A673 (cell line): ENCODE results near the gene PAPPA. TPM values are rescaled to one million over a fixed set of nuclear protein-coding genes. Genes with fewer than 3 reads are reported as not detected.

Experiments used
- BruUV-seq: library from RNA; stranded (reverse); fragments of 400-500 nt; replicated peaks from 2 replicates; lab custom pipeline; 2021; lab: Mats Ljungman, UMichigan
- CTCF ChIA-PET: fragments of 300-600 bp; sonication (Branson Sonifier 250); formaldehyde crosslinking; loops from one replicate; lab custom pipeline; 2022; ENCODE audit warnings: antibody characterized with exemption; lab: Charles Lee
- POLR2A ChIA-PET: fragments of 300-600 bp; sonication (Branson Sonifier 250); formaldehyde crosslinking; loops from one replicate; lab custom pipeline; 2022; ENCODE audit warnings: antibody characterized with exemption; ENCODE audit not compliant: low non-redundant PET; lab: Charles Lee
- DNase-seq: peaks from one replicate; pipeline ENCODE4 v3.0.0-alpha.2; 2015; ENCODE audit warnings: low spot score
- H3K27ac ChIP-seq: fragments of 200-600 bp; sonication (generic); 2 replicates; pipeline ENCODE4 v1.5.1; 2016; ENCODE audit warnings: mixed run types, low read depth, mild to moderate bottlenecking, mixed read lengths, antibody characterized with exemption, low read length; ENCODE audit not compliant: poor library complexity, severe bottlenecking
- H3K27me3 ChIP-seq: fragments of 200-600 bp; sonication (generic); replicated peaks from 2 replicates; pipeline ENCODE4 v1.6.1; 2017; ENCODE audit warnings: mixed run types, low read depth, mild to moderate bottlenecking, mixed read lengths, antibody characterized with exemption, low read length; ENCODE audit not compliant: insufficient read depth, poor library complexity
- H3K36me3 ChIP-seq: fragments of 200-600 bp; sonication (generic); 2 replicates; pipeline ENCODE4 v1.6.1; 2016; ENCODE audit warnings: mixed run types, mild to moderate bottlenecking, mixed read lengths, antibody characterized with exemption, low read length; ENCODE audit not compliant: insufficient read depth, poor library complexity, severe bottlenecking
- H3K4me1 ChIP-seq: fragments of 200-600 bp; sonication (generic); 2 replicates; pipeline ENCODE4 v1.6.1; 2017; ENCODE audit warnings: mixed run types, mild to moderate bottlenecking, mixed read lengths, antibody characterized with exemption, low read length; ENCODE audit not compliant: insufficient read depth, poor library complexity, severe bottlenecking
- H3K4me3 ChIP-seq: fragments of 200-600 bp; sonication (generic); 2 replicates; pipeline ENCODE4 v1.5.1; 2016; ENCODE audit warnings: low read depth, mixed run types, mild to moderate bottlenecking, mixed read lengths, low read length; ENCODE audit not compliant: poor library complexity, severe bottlenecking
- H3K9me3 ChIP-seq: fragments of 200-600 bp; sonication (generic); 2 replicates; pipeline ENCODE4 v1.6.1; 2016; ENCODE audit warnings: mixed run types, low read depth, mild to moderate bottlenecking, mixed read lengths, antibody characterized with exemption, low read length; ENCODE audit not compliant: poor library complexity, severe bottlenecking
- EZH2 ChIP-seq: fragments of 200-600 bp; sonication (generic); IDR thresholded peaks from 2 replicates; pipeline ENCODE4 v1.6.1; 2017; ENCODE audit warnings: borderline replicate concordance, low read depth, mild to moderate bottlenecking, mixed read lengths, antibody characterized with exemption, low read length; ENCODE audit not compliant: poor library complexity, severe bottlenecking
- intact Hi-C: fragments of 100-400 bp; cut with micrococcal nuclease; formaldehyde crosslinking; loops from one replicate; pipeline ENCODE4 v1.10.0; 2022; ENCODE audit not compliant: unreplicated experiment
- total RNA-seq: library from RNA; stranded (reverse); gene quantifications from 2 replicates; pipeline ENCODE4 v1.2.3, GENCODE V29; 2021
- TF ChIP-seq, protein P1 (sequence below): fragments of 300-800, 200-600 bp; sonication (generic); conservative IDR thresholded peaks from 2 replicates; pipeline ENCODE4 v1.5.1; 2017; ENCODE audit warnings: low read depth, mild to moderate bottlenecking, antibody characterized with exemption, low read length, moderate library complexity, mixed read lengths

The PAPPA gene
- total RNA-seq, 1 experiment from 2014 or later, result 47.4 TPM

DNA sequence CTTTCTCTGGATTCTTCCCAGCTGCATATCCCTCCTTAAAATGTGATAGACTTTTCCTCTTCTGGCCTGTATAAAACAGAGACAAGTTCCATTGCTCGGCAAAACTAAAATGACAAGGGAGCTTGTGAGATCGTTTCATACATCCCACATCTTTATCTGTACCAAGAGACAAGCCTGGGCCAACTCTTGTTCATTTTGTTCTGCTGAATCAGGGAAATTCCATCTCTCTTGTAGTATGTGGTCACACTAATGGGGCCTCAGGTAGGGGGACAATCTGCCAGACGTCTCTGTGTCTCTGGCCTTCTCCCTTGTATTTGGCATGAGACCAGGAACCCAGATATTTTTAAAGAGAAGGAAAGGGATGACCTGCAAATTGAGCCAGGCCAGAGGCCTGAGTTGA lies 18.6 kb upstream of the PAPPA start:
- POLR2A ChIA-PET, result no interaction called here
- Histone ChIP-seq H3K4me1 (no peaks in the 10 kb centered on the region), H3K36me3 (no peaks in the 10 kb centered on the region), H3K27ac (no peak overlapping the region), H3K4me3 (no peak overlapping the region), H3K9me3 (peaks cover 16% of the 10 kb centered on the region), H3K27me3 (no peaks in the 10 kb centered on the region)
- intact Hi-C loops, result no loop called here
- TF ChIP-seq, protein P1, sequence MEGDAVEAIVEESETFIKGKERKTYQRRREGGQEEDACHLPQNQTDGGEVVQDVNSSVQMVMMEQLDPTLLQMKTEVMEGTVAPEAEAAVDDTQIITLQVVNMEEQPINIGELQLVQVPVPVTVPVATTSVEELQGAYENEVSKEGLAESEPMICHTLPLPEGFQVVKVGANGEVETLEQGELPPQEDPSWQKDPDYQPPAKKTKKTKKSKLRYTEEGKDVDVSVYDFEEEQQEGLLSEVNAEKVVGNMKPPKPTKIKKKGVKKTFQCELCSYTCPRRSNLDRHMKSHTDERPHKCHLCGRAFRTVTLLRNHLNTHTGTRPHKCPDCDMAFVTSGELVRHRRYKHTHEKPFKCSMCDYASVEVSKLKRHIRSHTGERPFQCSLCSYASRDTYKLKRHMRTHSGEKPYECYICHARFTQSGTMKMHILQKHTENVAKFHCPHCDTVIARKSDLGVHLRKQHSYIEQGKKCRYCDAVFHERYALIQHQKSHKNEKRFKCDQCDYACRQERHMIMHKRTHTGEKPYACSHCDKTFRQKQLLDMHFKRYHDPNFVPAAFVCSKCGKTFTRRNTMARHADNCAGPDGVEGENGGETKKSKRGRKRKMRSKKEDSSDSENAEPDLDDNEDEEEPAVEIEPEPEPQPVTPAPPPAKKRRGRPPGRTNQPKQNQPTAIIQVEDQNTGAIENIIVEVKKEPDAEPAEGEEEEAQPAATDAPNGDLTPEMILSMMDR, result no peak
- no peak for TF ChIP-seq EZH2
- BruUV-seq, result no TSS peak
- DNase-seq, result no peak
- CTCF ChIA-PET, result no interaction called here

DNA sequence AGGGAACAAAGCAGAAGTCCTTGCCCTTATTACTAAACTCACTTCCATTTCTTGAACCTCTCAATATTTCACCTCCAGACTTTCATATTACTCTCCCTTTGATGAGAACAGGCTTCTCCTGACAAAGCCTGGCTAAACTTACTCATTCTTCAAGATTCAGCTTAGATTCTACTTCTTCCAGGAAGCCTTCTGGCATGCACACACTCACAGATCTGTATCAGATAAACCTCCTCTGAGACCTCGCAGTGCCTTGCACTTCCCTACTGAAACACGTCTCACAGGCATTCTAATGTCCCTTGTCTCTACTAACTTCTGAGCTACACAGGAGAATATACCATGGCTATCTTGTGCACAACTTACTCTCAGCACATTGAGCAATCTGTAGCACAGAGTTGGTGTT lies 16.6 kb upstream of the PAPPA start:
- no TSS peak for BruUV-seq
- no peaks in the 10 kb centered on the region for H3K36me3 ChIP-seq
- no peak overlapping the region for H3K4me3 ChIP-seq
- TF ChIP-seq, protein P1, result no peak
- no peak for TF ChIP-seq EZH2
- ChIA-PET POLR2A (no interaction called here), CTCF (no interaction called here)
- no peak for DNase-seq
- H3K9me3 ChIP-seq, result no peaks in the 10 kb centered on the region
- H3K4me1 ChIP-seq, result no peaks in the 10 kb centered on the region
- no peak overlapping the region for H3K27ac ChIP-seq
- intact Hi-C loops, result no loop called here
- H3K27me3 ChIP-seq, result no peaks in the 10 kb centered on the region

DNA sequence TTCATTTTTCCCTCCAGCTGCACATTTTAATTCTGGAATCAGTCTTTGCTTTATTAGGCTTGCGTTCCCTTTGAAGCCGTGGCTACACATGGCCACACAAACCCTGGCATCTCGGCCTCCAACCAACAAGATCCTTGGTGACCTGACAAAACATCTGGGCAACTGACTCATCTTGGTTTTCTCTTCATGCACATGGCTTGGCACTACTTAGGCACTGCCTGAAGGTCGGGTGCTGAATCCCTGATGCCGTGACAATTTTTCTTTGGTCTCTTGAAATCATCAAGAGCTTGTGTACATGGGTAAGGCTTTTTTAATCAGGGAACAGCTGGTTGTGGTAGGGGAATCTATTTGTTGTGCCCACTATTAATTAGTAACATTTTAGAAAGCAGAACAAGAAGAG lies 16.0 kb upstream of the PAPPA start:
- no TSS peak for BruUV-seq
- CTCF ChIA-PET, result no interaction called here
- Histone ChIP-seq H3K9me3 (no peaks in the 10 kb centered on the region), H3K36me3 (no peaks in the 10 kb centered on the region), H3K27ac (no peak overlapping the region), H3K27me3 (no peaks in the 10 kb centered on the region), H3K4me3 (no peak overlapping the region), H3K4me1 (peaks cover 3% of the 10 kb centered on the region)
- POLR2A ChIA-PET, result no interaction called here
- no peak for TF ChIP-seq EZH2
- TF ChIP-seq, protein P1, result no peak
- DNase-seq, result no peak
- intact Hi-C loops, result no loop called here
